Kidney (tissue), 14 donors: ENCODE results near the gene ATP2B3. TPM values are rescaled to one million over a fixed set of nuclear protein-coding genes. Genes with fewer than 3 reads are reported as not detected.

Source experiments
- DNase-seq, 5 donors: peaks; one replicate each; pipeline ENCODE4 v3.0.0-alpha.2; 2013 to 2020
- FAIRE-seq: peaks from 2 replicates; lab custom pipeline; 2012; peaks lifted over from hg19 to GRCh38; lab: Jason Lieb, UNC
- H3K27ac ChIP-seq, 2 donors: one replicate each; pipeline ENCODE4 v1.7.0; 2013; ENCODE audit warnings: low read depth in 2 of 2, low read length in 2 of 2, inconsistent platforms in 1 of 2
- H3K27me3 ChIP-seq: one replicate; pipeline ENCODE4 v1.7.1; 2013; ENCODE audit warnings: low read length, inconsistent platforms; ENCODE audit not compliant: control insufficient read depth, insufficient read depth
- H3K36me3 ChIP-seq, 3 donors: one replicate each; pipeline versions ENCODE4 v1.7.0 to v1.7.1; 2013; ENCODE audit warnings: low read length in 3 of 3, control low read depth in 1 of 3, inconsistent platforms in 1 of 3; ENCODE audit not compliant: insufficient read depth in 3 of 3, control insufficient read depth in 2 of 3
- H3K4me1 ChIP-seq, 3 donors: one replicate each; pipeline versions ENCODE4 v1.7.0 to v1.7.1; 2013; ENCODE audit warnings: low read length in 3 of 3, inconsistent platforms in 1 of 3, low read depth in 1 of 3; ENCODE audit not compliant: control insufficient read depth in 2 of 3, insufficient read depth in 2 of 3
- H3K4me3 ChIP-seq, 3 donors: one replicate each; pipeline versions ENCODE4 v1.7.0 to v1.8.1; 2013; ENCODE audit warnings: low read length in 3 of 3, control low read depth in 1 of 3, inconsistent platforms in 1 of 3
- H3K9ac ChIP-seq, 3 donors: one replicate each; pipeline versions ENCODE4 v1.7.0 to v1.7.1; 2013; ENCODE audit warnings: low read length in 3 of 3, control low read depth in 1 of 3, inconsistent platforms in 1 of 3
- H3K9me3 ChIP-seq, 3 donors: one replicate each; pipeline versions ENCODE4 v1.7.0 to v1.7.1; 2013; ENCODE audit warnings: low read length in 3 of 3, control low read depth in 1 of 3, inconsistent platforms in 1 of 3; ENCODE audit not compliant: control insufficient read depth in 2 of 3, insufficient read depth in 1 of 3
- CTCF ChIP-seq: IDR thresholded peaks from 3 replicates; pipeline ENCODE4 v1.5.1; 2012; ENCODE audit warnings: mild to moderate bottlenecking, moderate library complexity, borderline replicate concordance; ENCODE audit not compliant: insufficient read depth; ENCODE audit errors: extremely low read depth
- intact Hi-C: fragments of 100-400 bp; cut with DNase I; formaldehyde crosslinking; loops from one replicate; pipeline ENCODE4 v1.11.1; 2022
- polyA plus RNA-seq: library from polyadenylated mRNA; stranded (reverse); fragments of 350-450 nt; fragmentation: Illumina TruSeq; extraction: RNeasy Lipid Tissue Mini Kit (QIAGEN cat#74804); gene quantifications from one replicate; pipeline ENCODE4 v1.2.3, GENCODE V29; 2014; ENCODE audit warnings: low read depth, low replicate concordance; ENCODE audit not compliant: insufficient read depth
- total RNA-seq: library from RNA; stranded (reverse); fragmentation: NEBNext Ultra II Directional; extraction: Animal tissue kit (Norgen Biotek cat#: 25700); gene quantifications from one replicate; pipeline ENCODE4 v1.2.1, GENCODE V29; 2021
- donor health status: control.
- donor health status: control.
- donor health status: control.
- donor health status: control.
- donor health status: control.
- donor health status: DM: yes; HTN: yes; CAD: no.
- donor health status: Normal renal cell carcinoma (clear cell type).

ATP2B3 gene
- total and polyA plus RNA-seq, 2 donors from 2014 or later, result 0.37 TPM; not detected in 1

- DNase-seq (no peak), FAIRE-seq (no peak)
- no peaks in the 10 kb centered on the region for H3K4me1 ChIP-seq
- intact Hi-C loops, result no loop called here
- no peaks in the 10 kb centered on the region for H3K9me3 ChIP-seq
- no peak overlapping the region for H3K27ac ChIP-seq
- no peak overlapping the region for H3K9ac ChIP-seq
- no peak overlapping the region for H3K4me3 ChIP-seq
- H3K27me3 ChIP-seq, result no peaks in the 10 kb centered on the region
- H3K36me3 ChIP-seq, result no peaks in the 10 kb centered on the region
- no peak for TF ChIP-seq CTCF
Measured at GRCh38 chrX:153576961-153577360, 59.5 kb downstream of the ATP2B3 start.

GRCh38 chrX:153578200-153578835 is 60.9 kb downstream of the ATP2B3 start:
- Histone ChIP-seq H3K9me3 (no peaks in the 10 kb centered on the region), H3K4me1 (no peaks in the 10 kb centered on the region), H3K9ac (no peak overlapping the region), H3K36me3 (no peaks in the 10 kb centered on the region), H3K27ac (no peak overlapping the region), H3K4me3 (no peak overlapping the region), H3K27me3 (no peaks in the 10 kb centered on the region)
- DNase-seq, result peak in 1 of 5 donors; percentile 10
- no peak for TF ChIP-seq CTCF
- FAIRE-seq, result no peak
- intact Hi-C loops, result no loop called here

- Histone ChIP-seq H3K4me3 (no peak overlapping the region), H3K27ac (no peak overlapping the region), H3K9me3 (no peaks in the 10 kb centered on the region), H3K4me1 (no peaks in the 10 kb centered on the region), H3K9ac (no peak overlapping the region), H3K27me3 (no peaks in the 10 kb centered on the region), H3K36me3 (no peaks in the 10 kb centered on the region)
- TF ChIP-seq CTCF, result no peak
- FAIRE-seq (no peak), DNase-seq (no peak)
- intact Hi-C loops, result no loop called here
Measured at GRCh38 chrX:153578889-153579288, 61.4 kb downstream of the ATP2B3 start.
